Neural cell (in vitro differentiated cells): ENCODE data around the gene CYP3A5.

Experiments
- CTCF ChIP-seq: fragments of 450-650 bp; IDR thresholded peaks from 2 replicates; pipeline ENCODE4 v1.5.1; 2014; ENCODE audit warnings: antibody characterized with exemption, mild to moderate bottlenecking, moderate library complexity; ENCODE audit not compliant: poor library complexity, severe bottlenecking
- EP300 ChIP-seq: fragments of 450-650 bp; conservative IDR thresholded peaks from 2 replicates; pipeline ENCODE4 v1.6.1; 2014; ENCODE audit warnings: antibody characterized with exemption, mild to moderate bottlenecking, moderate library complexity; ENCODE audit not compliant: poor library complexity, severe bottlenecking
- EZH2 ChIP-seq: fragments of 200-600, 300-800 bp; shearing (Covaris generic), sonication (generic); IDR thresholded peaks from 2 replicates; pipeline ENCODE4 v1.6.1; 2014; ENCODE audit warnings: antibody characterized with exemption, low read length, borderline replicate concordance, mild to moderate bottlenecking; ENCODE audit not compliant: insufficient read depth, poor library complexity, severe bottlenecking
- MXI1 ChIP-seq: fragments of 450-650 bp; conservative IDR thresholded peaks from 2 replicates; pipeline ENCODE4 v1.6.1; 2014; ENCODE audit warnings: antibody characterized with exemption, mild to moderate bottlenecking; ENCODE audit not compliant: poor library complexity, severe bottlenecking
- POLR2AphosphoS5 ChIP-seq: IDR thresholded peaks from 2 replicates; pipeline ENCODE4 v1.6.1; 2012
- RAD21 ChIP-seq: fragments of 450-650 bp; conservative IDR thresholded peaks from 2 replicates; pipeline ENCODE4 v1.6.1; 2014; ENCODE audit warnings: antibody characterized with exemption, mild to moderate bottlenecking, moderate library complexity
- REST ChIP-seq: IDR thresholded peaks from 2 replicates; pipeline ENCODE4 v1.6.1; 2012; ENCODE audit warnings: borderline replicate concordance
- SMC3 ChIP-seq: fragments of 450-650 bp; conservative IDR thresholded peaks from 2 replicates; pipeline ENCODE4 v1.6.1; 2014; ENCODE audit warnings: antibody characterized with exemption, mild to moderate bottlenecking, moderate library complexity; ENCODE audit not compliant: poor library complexity
- TAF1 ChIP-seq: IDR thresholded peaks from 2 replicates; pipeline ENCODE4 v1.6.1; 2012; ENCODE audit warnings: low read depth

GRCh38 chr7:99709838-99710578 lies 30.2 kb upstream of the CYP3A5 start:
- no peak for TF ChIP-seq REST
- TF ChIP-seq CTCF: no peak
- TF ChIP-seq SMC3: no peak
- TF ChIP-seq POLR2AphosphoS5: no peak
- TF ChIP-seq EZH2: no peak
- TF ChIP-seq RAD21: no peak
- no peak for TF ChIP-seq MXI1
- TF ChIP-seq EP300: no peak
- TF ChIP-seq TAF1: no peak
